Measurements from ENCODE around the gene PAQR9. TPM values are rescaled to one million over a fixed set of nuclear protein-coding genes. Genes with fewer than 3 reads are reported as not detected.

The PAQR9 gene
- polyA plus RNA-seq, 5 donors = 0.06 to 0.73 TPM; not detected in 3

DNA sequence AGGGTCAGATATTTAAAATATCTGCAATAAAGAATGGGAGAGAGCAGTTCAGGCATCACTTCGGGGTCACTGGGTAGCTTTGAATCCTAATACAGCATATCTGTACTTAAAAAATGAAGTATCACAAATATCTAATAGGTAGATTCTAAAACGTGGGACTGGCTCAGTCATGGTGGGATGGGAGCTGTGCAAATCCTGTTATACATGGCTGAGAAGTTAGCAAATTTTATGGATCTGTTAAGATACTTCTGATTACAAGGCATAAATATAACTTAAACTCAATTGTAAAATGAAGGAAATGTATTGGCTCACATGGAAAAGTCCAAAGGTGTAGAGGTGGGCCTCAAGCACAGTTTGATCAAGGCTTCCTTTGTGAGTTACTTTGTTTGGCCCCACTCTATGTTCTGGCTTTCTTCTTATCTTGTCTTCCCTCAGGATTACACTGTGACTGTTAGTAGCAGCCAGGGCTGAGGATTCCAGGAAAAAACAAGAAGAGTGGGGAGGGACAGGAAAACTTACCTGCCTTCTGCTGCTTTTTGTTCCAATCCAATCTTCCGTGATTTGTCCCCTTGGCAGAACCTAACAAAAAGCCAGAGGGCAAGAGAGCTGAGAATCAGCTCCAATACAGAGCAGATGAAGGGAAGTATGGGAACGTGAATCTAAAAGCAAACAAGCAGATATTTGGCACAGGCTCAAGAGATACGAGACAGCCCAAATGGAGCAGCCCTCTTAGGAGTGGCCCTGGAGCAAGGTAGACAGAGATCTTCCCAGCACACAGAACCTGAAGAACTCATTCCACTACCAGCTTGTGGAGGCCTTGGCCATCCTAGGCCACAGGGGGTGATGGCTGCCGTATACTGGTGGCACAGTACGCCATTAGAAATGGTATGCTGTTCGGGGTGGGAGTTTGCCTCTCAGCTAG is 10.9 kb downstream of the PAQR9 start:
- DNase-seq = no peak

DNA sequence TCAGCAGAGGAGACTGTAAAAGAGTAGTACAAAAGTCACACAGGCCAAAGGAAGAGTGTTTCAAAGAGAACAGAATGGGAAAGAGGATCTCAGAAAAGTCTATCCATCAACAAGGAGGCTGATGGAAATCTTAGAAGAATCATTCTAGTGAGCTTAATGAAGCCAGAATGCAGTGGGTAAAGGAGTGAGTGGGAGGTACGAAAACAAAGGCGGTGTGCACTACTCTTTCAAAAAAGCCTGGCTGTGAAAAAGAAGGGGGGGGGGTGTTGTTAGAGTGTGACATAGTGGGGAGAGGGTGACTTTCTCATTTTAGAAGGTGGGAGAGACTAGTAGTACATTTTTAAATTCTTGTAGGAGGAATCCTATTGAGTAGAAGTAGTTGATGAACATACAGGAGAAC is 11.7 kb downstream of the PAQR9 start:
- DNase-seq = no peak

DNA sequence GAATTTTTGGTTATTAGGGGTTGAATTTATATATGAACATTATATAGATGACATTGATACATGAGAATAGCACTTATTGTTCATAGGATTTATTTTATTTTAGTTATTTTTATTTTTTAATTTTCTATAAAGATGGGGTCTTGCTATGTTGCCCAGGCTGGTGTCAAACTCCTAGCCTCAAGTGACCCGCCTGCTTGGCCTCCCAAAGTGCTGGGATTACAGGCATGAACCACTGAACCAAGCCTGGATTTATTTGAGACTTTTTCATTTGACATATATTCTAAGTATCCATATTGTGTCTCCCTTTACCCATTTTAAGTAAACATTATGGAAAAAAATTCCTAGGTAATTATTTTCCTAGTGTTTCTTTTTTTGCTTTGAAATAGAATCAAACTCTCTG is 12.5 kb downstream of the PAQR9 start:
- DNase-seq = no peak

DNA sequence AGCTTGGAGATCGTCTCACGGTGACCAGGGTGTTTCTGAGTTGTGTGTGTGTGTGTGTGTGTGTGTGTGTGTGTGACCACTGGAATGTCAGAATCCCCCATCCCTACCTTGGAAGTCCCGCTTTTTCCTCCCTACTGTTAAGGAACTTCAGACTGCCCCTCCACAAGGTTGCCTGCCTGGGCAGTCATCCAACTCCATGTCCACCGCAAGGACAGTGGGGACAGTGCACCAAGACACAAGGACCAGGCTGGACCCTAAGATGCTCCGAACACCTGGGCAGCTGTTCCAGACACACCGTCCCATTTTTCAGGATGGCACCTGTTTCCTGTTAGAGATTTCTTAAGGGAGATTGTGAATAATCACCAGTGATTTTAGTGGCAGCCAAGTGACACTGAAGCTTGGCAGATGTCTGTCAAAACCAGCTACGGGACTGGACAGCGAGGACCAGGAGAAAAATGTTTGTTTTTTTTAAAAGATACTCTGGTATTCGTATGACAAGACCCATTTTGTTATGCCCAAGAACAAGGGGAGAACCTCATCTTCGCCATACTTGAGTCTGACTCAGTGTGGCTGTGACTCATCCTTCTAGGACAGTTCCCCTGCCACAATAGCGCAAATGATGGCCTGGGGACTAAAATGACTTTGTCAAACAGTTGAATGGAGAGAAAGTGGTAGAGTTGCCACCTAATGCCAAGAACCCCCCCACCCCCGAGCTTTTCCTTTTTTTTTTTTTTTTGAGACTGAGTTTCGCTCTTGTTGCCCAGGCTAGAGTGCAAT is 15.5 kb downstream of the PAQR9 start:
- no peak for DNase-seq

DNA sequence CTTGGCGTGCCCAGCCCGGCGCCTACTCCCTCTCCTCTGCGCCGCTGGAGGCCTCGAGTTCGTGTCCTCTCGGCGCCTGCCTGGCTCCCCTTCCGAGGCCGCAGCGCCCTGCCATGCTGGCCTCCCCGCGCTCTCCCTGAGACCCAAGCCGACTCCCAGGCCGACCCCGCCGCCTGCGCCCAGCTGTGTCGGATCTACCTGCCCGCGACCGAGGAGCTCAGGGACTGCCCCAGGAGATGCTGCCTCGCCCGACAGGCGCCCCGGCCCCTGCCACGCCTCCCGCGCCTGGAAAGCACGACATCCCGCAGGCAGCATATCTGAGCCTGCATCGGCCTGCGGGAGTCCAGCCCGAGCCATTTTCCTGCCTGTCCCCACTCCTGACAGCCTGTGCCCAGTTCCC is 16.1 kb downstream of the PAQR9 start:
- DNase-seq = no peak

DNA sequence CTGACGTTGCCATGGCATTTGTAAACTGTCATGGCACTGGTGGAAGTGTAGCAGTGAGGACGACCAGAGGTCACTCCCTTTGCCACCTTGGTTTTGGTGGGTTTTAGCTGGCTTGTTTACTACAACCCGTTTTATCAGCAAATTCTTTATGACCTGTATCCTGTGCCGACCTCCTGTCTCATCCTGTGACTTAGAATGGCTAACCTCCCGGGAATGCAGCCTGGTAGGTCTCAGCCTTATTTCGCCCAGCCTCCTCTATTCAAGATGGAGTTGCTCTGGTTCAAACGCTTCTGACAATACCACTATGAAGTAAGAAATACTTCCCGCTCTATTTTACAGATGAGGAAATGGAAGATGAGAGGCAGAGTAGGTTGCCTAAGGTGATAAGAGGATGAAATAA is 16.6 kb downstream of the PAQR9 start:
- DNase-seq = no peak

DNA sequence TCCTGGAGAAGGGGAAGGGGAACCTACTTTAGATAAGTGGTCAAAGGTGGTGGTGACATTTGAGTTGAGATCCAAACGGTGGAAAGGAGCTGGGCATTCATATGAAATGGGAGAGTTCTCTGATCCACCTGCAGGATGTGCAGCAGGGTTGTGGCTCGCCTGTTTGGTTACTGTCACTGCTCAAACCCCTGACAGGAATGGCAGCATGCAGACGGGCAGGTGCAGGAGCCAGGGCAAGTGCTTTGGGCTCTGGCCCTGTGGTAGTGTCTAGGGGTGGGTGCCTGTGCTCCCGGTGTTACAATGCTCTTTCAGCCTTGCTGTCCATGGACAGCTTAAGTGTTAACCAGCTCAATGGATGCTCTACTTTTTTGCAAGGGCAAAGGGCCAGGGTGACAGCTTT is 18.5 kb downstream of the PAQR9 start:
- no peak for DNase-seq

DNA sequence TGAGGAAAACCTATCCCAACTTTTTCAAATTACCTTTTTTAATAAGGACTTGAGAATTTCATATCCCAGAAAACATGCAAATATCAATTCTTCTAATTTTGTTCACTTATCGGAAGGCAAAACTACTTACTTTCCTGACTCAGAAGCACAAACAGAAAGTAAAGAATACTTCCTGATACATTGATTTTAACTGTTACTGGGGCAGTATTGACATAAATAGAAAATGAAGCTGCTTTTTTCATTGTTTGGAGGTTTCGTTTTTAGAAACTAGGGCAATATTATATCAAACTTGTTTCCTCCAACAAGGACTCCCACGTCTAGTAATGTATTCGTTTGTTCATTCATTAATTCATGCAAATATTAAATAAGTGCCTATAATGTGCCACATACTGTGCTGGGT is 19.1 kb downstream of the PAQR9 start:
- DNase-seq = no peak

DNA sequence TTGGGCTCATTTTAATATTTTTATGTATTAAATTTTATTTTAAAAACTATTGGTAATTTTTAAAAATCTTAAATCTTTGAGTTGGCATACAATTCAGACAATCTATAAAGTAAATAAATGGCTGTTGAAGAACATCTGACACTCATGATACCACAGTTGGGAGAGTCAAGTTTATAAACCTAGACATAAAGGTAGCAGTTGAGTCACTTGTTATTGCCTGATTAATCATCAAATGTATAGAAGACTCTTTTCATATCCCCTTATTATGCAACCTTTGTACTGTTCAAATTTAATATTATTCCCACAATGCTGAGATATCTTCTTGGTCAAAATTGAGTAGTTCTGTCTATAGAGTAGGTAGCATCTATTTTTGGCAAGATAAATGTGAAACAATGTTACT is 19.6 kb downstream of the PAQR9 start:
- no peak for DNase-seq

DNA sequence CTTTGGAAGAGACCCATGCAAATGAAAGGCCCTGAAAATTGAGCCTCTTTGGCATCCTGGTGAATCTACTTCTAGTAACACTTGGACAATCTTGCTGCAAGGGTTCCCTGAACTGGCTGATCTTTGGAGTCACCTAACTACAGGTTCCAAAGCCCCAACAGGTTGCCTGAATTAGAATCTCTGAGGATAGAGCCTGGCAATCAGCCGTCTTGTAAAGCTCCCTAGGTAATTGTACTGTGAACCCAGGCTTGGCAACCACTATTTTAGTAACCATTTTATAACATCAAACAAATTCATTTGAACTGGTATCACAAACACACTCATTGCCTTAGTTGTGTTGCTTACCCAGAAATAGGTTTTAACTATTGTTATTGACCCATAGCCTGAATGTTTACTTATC is 20.1 kb downstream of the PAQR9 start:
- DNase-seq = no peak

DNA sequence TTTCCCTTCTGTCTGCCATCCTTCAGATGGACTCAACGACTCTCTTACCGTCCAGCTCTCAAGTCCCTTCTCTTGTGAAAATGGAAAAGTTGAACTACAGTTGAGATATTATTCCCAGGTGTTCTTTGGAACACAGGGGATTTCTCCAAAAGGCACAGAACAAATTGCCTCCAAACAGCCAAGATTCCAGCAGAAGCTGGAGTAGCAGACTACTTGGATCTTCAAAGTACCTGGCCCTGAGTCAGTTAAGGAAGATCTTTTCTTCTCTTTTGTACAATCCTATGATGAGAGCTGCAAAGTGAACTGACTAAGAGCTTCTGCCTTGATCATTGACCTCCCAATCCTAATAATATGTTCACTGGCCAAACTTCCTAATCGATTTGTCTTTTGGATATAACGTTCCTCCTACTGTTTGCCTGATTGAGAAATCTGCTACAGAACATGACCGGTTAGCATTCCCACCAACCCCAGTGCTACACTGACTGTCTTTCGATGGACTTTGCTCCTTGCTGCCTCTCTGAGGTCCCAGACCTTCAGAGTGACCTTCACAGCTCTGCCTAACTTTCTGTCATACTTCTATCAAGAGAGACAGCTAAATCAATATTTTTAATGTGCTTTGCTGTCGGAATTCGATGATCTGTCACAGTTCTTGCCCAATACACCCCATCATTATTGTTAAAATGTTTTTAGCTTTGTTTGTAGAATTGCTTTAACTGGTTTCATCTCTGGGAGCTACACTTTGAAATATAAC is 21.9 kb downstream of the PAQR9 start:
- DNase-seq = no peak

DNA sequence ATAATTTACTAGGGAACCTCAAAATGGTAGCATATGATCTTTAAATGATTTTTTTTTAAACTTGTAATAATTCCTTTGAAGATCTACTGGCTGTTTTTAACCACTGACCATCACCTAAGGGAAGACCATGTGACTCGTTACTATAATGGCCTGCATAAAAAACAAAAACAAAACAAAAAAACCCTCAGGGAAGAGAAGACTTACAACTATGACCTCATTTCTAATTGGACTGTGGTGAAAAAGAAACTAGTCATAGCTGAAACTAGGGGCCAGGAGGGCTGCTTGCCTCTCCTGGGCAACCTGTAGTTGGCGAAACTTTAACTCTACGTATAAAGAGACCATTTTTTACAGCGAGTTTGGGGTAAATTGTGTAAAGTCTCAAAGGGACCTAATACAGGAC is 23.0 kb downstream of the PAQR9 start:
- no peak for DNase-seq

DNA sequence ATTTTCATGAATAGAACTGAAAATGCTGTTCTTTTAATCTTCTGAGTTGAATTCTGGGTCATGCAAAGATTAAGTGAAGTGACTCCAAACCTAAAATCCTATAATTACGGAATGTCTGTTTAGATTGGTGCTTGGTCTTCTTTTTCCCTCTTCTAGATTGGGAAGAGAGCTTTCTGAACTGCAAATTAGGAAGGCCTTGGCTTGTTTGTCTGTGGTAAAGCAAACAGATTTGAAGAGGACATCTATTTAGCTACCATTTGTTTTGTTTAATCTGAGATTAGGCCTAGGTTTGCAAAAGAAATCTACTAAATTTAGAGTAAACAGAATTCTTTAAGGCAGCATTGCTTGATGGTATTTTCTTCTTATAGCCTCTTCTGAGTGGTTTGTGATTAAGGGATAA is 23.5 kb downstream of the PAQR9 start:
- DNase-seq = no peak

DNA sequence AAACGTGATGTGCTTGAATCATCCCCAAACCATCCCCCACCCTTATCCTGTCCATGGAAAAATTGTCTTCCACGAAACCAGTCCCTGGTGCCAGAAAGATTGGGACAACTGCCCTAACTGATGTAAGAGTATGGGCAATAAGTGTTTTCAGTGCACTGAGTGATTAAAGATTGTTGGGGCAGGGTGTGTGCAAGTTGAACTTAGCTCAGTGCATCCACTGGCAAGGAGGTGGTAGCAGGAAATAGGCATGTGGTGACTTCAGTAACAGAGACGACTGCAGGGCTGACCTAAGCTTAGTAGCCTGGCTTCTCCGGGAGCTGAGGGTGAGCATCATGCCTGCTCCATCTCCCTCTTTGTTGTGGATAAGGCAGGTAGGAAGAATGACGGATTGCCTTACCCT is 27.5 kb downstream of the PAQR9 start:
- DNase-seq = no peak

DNA sequence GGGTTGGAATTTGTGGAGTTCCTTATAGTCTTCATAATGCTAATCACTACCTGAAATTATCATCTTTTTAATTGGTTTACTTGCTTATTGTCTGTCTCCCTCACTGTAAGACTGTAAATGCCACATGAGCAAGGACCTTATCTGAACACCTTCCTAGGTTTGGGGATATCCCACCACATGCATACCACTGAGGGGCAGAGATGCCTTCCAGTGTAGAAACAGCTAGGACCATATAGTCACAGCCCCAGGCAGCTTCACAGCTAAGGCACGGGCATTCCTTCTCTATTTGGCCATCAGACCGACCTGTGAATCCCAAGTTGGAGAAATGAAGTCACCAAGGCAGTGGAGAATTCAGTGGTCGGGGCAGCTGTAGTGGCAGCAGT is 28.6 kb downstream of the PAQR9 start:
- no peak for DNase-seq

DNA sequence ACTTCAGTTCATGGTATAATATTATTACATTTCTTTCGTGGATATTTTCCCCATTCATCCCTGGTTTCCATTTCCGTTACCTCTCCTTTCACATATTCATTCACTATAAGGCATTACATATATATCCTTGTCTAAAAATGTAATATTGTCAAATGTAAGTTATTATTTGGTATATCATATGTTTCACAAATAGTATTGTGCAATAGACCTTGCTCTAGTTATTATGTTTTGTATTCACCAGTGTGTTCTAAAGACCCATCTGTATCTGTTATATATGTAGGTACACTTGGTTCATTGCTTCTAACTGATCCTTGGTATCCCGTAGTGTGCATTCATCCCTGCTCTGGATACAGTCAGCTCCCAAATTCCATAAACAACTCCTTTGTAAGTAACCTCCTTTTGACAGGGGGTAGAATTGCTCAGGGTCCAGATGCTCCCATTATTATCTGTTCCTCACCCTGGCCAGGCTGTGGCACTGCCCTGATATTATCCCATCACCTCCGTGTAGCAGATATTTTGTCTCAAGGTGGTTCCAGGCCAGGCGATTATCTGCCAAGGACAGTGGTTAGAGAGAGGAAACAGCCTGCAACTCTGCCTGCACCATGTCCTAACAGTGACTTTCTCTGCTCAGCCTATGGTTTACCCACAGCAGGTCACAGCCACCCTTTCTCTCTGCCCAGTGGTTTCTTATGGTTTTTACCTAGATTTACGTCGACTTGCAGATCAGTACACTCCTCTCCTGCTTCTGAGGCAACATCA is 29.2 kb downstream of the PAQR9 start:
- DNase-seq = no peak

DNA sequence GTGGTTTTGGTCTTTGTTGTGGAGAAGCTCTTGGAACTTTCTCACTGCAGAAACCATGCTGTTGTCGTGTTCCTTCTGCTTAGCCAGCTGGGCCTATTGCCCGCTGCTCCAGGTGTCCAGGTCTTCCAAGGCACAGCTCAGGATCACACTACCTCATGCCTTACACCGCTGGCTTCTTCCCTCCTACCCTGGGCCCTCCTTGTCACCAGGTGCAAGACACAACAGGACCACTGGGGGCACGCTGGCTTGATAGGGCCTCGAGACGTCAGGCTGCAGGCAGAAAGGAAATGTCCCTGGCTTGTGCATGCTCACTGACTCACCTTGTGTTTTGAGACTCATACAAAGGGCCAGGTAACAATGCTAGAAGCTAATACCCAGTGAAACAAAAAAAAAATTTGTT is 32.3 kb downstream of the PAQR9 start:
- no peak for DNase-seq

DNA sequence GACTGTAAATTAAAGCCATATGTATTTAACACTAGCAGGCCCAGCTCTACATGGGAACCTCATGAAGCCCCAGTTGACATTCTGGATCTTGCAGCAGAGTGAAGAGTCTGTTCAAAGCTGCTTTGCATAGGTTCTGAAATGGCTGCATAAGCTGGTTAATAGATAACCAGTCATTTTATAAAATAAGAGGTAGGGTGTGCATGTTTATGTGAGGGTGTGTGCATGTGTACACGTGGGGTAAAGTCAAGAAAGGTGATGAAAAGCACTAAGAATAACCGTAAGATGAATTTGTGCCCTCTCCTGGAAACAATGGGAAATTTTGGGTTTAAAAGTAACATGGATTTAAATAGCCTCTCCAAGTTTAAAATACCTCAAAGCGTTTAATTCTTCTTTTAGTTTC is 33.0 kb downstream of the PAQR9 start:
- no peak for DNase-seq

DNA sequence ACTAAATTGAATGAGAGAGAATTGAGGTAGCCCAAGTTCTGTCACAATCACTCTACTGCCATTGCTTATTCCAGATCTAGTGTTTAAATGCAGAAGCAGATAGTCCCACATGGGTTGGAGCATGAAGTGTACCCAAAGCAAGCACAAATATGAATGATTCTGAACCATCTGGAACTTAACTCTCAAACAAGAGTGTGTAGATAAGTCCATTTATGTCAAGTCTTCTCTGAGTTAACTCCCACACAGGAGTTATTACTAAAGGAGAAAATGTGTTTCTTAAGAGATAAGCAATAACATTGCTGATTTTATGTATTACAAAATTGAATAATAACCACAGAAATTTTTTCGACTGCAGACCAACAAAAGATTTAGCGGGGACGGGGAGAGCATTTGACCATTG is 33.6 kb downstream of the PAQR9 start:
- DNase-seq = no peak

DNA sequence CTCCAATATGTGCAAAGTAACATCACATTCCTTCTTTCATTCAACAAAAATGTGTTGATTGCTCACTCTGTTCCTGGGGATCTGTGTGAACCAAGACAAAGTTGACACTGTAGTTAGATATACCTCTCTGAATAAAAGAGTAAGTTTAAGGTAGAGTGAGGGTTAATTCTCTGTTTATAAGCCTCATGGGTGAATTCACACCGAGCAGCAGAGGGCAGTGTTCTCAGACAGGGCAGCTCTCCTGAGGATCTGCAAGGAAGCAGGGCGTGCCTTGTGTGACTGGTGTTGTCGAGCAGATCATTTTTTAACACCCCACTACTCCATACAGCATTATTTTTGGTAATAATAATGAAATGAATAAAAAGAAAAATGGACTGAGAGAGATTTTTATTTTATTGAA is 34.4 kb downstream of the PAQR9 start:
- DNase-seq = no peak

DNA sequence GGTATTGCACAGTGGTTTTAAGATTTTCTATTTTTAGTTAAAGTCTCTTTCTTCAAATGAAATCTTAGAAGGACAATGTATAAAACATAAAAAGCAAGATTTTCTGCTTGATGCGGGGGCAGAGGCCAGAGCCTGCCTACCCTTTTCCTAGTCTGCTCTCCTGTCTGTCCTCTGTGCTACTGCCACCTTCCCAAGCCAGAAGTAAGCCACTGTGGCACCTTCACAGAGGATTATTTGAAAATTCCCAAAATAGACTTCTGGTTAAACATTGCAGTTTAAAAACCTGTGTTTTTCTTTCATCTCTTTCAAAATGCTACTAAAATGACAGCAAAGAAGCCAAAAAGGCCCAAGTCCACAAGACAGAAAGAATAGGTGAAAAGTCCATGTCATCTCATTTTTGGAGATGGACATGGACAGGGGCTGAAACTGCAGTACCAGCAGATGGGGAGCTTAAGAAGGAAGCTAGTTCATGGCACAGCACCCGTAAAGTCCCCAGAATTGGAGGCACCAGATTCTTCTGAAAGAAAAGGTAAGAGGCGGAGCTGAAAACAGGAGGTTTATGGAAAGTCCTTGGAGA is 37.0 kb downstream of the PAQR9 start:
- DNase-seq = no peak

All from right lung (tissue), 5 donors.